Nephron progenitor cell (in vitro differentiated cells): Measurements from ENCODE around the gene CELF1.

Source experiments
- DNase-seq: peaks from one replicate; pipeline ENCODE4 v3.0.0; 2021
- H3K27ac Mint-ChIP-seq: 2 replicates; pipeline ENCODE4 v1.8.0; 2021; ENCODE audit warnings: mild to moderate bottlenecking, moderate library complexity, mixed read lengths
- H3K27me3 Mint-ChIP-seq: 2 replicates; pipeline ENCODE4 v1.8.0; 2021; ENCODE audit warnings: mild to moderate bottlenecking, low read depth, mixed read lengths; ENCODE audit not compliant: poor library complexity
- H3K36me3 Mint-ChIP-seq: 2 replicates; pipeline ENCODE4 v1.8.0; 2021; ENCODE audit warnings: low read depth, mixed read lengths
- H3K4me1 Mint-ChIP-seq: 2 replicates; pipeline ENCODE4 v1.8.0; 2021; ENCODE audit warnings: mixed read lengths
- H3K4me3 Mint-ChIP-seq: 2 replicates; pipeline ENCODE4 v1.8.0; 2021; ENCODE audit warnings: mild to moderate bottlenecking, moderate library complexity, mixed read lengths
- H3K9me3 Mint-ChIP-seq: 2 replicates; pipeline ENCODE4 v1.8.0; 2021; ENCODE audit warnings: mild to moderate bottlenecking, moderate library complexity, mixed read lengths
- CTCF ChIP-seq: fragments of 200-600 bp; sonication (generic); IDR thresholded peaks from 2 replicates; pipeline ENCODE4 v1.5.0; 2021; ENCODE audit warnings: antibody characterized with exemption

The CELF1 gene

GRCh38 chr11:47443028-47443700, 109.8 kb downstream of the CELF1 start:
- no peak for DNase-seq
- TF ChIP-seq CTCF: no peak
- no peak overlapping the region for H3K4me3 Mint-ChIP-seq

GRCh38 chr11:47442514-47442913, 110.4 kb downstream of the CELF1 start:
- H3K4me1 Mint-ChIP-seq: peaks cover 16% of the 10 kb centered on the region

More at GRCh38 chr11:47443028-47443700, 109.8 kb downstream of the CELF1 start:
- no peaks in the 10 kb centered on the region for H3K36me3 Mint-ChIP-seq
- peak overlapping the region; percentile 42 for H3K27ac Mint-ChIP-seq
- no peaks in the 10 kb centered on the region for H3K9me3 Mint-ChIP-seq
- H3K4me1 Mint-ChIP-seq: peaks cover 14% of the 10 kb centered on the region
- peaks cover 12% of the 10 kb centered on the region for H3K27me3 Mint-ChIP-seq

GRCh38 chr11:47441421-47441820, 111.5 kb downstream of the CELF1 start:
- no peak overlapping the region for H3K27ac Mint-ChIP-seq
- no peak overlapping the region for H3K4me3 Mint-ChIP-seq
- H3K36me3 Mint-ChIP-seq: no peaks in the 10 kb centered on the region
- no peak for TF ChIP-seq CTCF
- peaks cover 19% of the 10 kb centered on the region for H3K4me1 Mint-ChIP-seq
- H3K27me3 Mint-ChIP-seq: peaks cover 7% of the 10 kb centered on the region
- no peak for DNase-seq
- no peaks in the 10 kb centered on the region for H3K9me3 Mint-ChIP-seq

More at GRCh38 chr11:47442514-47442913, 110.4 kb downstream of the CELF1 start:
- DNase-seq: no peak
- TF ChIP-seq CTCF: no peak
- Mint-ChIP-seq H3K27me3 (peaks cover 12% of the 10 kb centered on the region), H3K36me3 (no peaks in the 10 kb centered on the region), H3K9me3 (no peaks in the 10 kb centered on the region), H3K4me3 (no peak overlapping the region), H3K27ac (no peak overlapping the region)

- peaks cover 7% of the 10 kb centered on the region for H3K27me3 Mint-ChIP-seq
- no peaks in the 10 kb centered on the region for H3K9me3 Mint-ChIP-seq
- H3K36me3 Mint-ChIP-seq: no peaks in the 10 kb centered on the region
- no peak for TF ChIP-seq CTCF
- no peak for DNase-seq
- no peak overlapping the region for H3K4me3 Mint-ChIP-seq
- no peak overlapping the region for H3K27ac Mint-ChIP-seq
- peaks cover 19% of the 10 kb centered on the region for H3K4me1 Mint-ChIP-seq
Measured at GRCh38 chr11:47440054-47440476, 112.9 kb downstream of the CELF1 start.

DNA sequence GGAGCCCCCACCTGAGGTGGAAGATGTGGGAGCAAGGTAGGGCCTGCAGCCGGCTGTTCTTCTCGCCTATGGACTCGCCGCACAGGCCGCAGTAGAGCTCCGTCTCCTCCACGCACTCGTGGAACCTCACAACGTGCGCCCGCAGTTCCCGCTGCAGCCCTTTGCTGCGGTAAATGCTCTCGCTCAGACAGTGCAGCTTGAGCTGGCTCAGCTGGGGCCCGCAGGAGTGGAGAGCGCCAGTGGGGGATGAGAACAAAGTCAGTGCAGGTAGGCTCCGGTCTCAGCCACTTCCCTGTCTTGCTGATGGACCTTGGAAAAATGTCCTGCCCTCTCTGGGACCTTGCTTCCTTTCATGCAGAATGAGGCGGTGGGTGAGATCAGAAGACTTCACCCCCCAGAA, 114.2 kb downstream of the CELF1 start:
- Mint-ChIP-seq H3K4me1 (peaks cover 12% of the 10 kb centered on the region), H3K36me3 (no peaks in the 10 kb centered on the region), H3K27ac (no peak overlapping the region), H3K9me3 (no peaks in the 10 kb centered on the region), H3K27me3 (peaks cover 7% of the 10 kb centered on the region), H3K4me3 (no peak overlapping the region)
- TF ChIP-seq CTCF: no peak
- DNase-seq: no peak
